Measurements from ENCODE around the gene KCNK17.

Gene KCNK17

DNA sequence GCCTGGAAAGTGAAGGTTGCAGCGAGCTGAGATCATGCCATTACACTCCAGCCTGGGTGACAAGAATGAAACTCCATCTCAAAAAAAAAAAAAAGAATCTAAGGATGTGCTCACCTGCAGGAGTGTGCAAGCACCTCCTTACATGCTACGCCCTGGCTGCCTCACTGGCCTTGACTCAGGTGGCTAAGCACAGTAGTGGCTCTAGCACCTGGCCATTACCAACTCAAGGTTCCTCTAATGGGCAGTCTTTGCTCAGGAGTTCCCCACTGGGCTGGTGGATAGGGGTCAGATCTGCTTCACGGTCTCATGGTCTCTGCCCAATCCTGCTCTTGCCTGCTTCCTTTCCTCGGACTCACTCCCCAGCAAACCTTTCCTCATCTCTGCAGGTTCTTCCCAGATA is 39.7 kb downstream of the KCNK17 start:
- WGBS (ENCODE audit: insufficient coverage): 85% methylated on average over 4 of the region's 4 CpGs
- Histone ChIP-seq H3K27me3 (replicated peaks in 2 of 5; ENCODE audit: control insufficient read depth in 4 of 5, insufficient read depth in 5 of 5, low read length in 4 of 5) (peaks cover 0 to 2% (median 0%) of the 10 kb centered on the region in 5 experiments), H3K36me3 (ENCODE audit: control insufficient read depth in 4 of 4, insufficient read depth in 4 of 4, low read length in 3 of 4) (no peaks in the 10 kb centered on the region), H3K4me3 (ENCODE audit: control insufficient read depth in 1 of 7, extremely low read depth in 1 of 7, insufficient read depth in 4 of 7, low read depth in 2 of 7, low read length in 6 of 7) (no peak overlapping the region), H3K27ac (ENCODE audit: insufficient read depth in 1 of 2, low read depth in 1 of 2, low read length in 2 of 2, poor library complexity in 1 of 2, severe bottlenecking in 2 of 2) (no peak overlapping the region), H3K4me1 (ENCODE audit: control extremely low read depth in 1 of 4, control insufficient read depth in 4 of 4, insufficient read depth in 4 of 4, low read length in 3 of 4) (no peaks in the 10 kb centered on the region), H3K9me3 (ENCODE audit: control extremely low read depth in 1 of 5, control insufficient read depth in 4 of 5, insufficient read depth in 2 of 5, low read depth in 1 of 5, low read length in 4 of 5) (no peaks in the 10 kb centered on the region)
- CTCF ChIA-PET: interaction anchor here (0.8 kb wide), 1 partner anchor 279 kb away, joined by 3 read pairs; no protein-coding TSS in a partner anchor
- POLR2A ChIA-PET: no interaction called here
- DNase-seq: no peak

DNA sequence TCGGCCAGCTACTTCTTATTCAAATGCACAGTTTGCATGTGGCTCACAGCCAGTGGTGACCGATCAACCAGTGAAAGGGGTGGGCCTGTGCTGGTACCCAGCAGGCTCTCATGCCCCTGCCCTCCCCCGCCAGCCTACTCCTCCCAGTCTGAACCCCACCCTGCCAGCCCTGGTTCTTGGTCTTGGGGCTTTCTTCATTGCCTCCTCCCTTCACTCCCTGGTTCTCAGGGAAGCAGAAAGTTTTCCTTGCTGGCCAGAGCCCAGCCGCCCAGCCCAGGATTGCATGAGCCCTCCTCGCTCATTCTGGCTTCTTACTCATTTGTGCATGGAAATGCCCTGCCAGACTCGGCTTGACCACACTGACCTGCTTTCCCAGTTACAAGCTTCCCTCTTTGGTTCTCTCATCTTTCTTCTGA is 40.8 kb downstream of the KCNK17 start:
- ChIA-PET CTCF (interaction anchor here (0.8 kb wide), 1 partner anchor 278 kb away, joined by 3 read pairs; no protein-coding TSS in a partner anchor), POLR2A (no interaction called here)
- H3K4me3 ChIP-seq (ENCODE audit: control insufficient read depth in 1 of 7, extremely low read depth in 1 of 7, insufficient read depth in 4 of 7, low read depth in 2 of 7, low read length in 6 of 7): no peak overlapping the region
- no peaks in the 10 kb centered on the region for H3K36me3 ChIP-seq (ENCODE audit: control insufficient read depth in 4 of 4, insufficient read depth in 4 of 4, low read length in 3 of 4)
- H3K9me3 ChIP-seq (ENCODE audit: control extremely low read depth in 1 of 5, control insufficient read depth in 4 of 5, insufficient read depth in 2 of 5, low read depth in 1 of 5, low read length in 4 of 5): no peaks in the 10 kb centered on the region
- H3K4me1 ChIP-seq (ENCODE audit: control extremely low read depth in 1 of 4, control insufficient read depth in 4 of 4, insufficient read depth in 4 of 4, low read length in 3 of 4): no peaks in the 10 kb centered on the region
- 83% methylated on average over 6 of the region's 6 CpGs for WGBS (ENCODE audit: insufficient coverage)
- no peaks in the 10 kb centered on the region for H3K27me3 ChIP-seq (replicated peaks in 2 of 5; ENCODE audit: control insufficient read depth in 4 of 5, insufficient read depth in 5 of 5, low read length in 4 of 5)
- H3K27ac ChIP-seq (ENCODE audit: insufficient read depth in 1 of 2, low read depth in 1 of 2, low read length in 2 of 2, poor library complexity in 1 of 2, severe bottlenecking in 2 of 2): no peak overlapping the region
- DNase-seq: no peak

DNA sequence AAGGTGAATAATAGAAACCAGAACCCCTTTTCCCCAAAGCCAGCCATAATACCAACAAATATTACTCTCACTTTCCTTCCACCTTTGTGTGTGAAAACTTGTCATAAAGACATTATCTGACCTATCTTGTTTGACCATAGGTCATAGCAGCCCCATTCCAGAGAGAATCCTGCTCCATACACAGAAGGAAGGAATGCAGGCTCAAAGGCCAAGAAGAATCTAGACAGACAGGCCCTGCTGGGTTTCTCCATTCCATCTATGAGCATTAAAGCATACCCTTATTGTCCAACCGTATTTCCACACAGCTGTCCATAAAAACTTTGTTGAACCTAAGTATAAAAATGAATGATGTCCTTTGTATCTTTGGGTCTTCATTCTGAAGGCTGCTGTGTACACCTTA is 44.3 kb downstream of the KCNK17 start:
- Histone ChIP-seq H3K4me1 (ENCODE audit: control extremely low read depth in 1 of 4, control insufficient read depth in 4 of 4, insufficient read depth in 4 of 4, low read length in 3 of 4) (no peaks in the 10 kb centered on the region), H3K36me3 (ENCODE audit: control insufficient read depth in 4 of 4, insufficient read depth in 4 of 4, low read length in 3 of 4) (no peaks in the 10 kb centered on the region), H3K27me3 (replicated peaks in 2 of 5; ENCODE audit: control insufficient read depth in 4 of 5, insufficient read depth in 5 of 5, low read length in 4 of 5) (no peaks in the 10 kb centered on the region), H3K27ac (ENCODE audit: insufficient read depth in 1 of 2, low read depth in 1 of 2, low read length in 2 of 2, poor library complexity in 1 of 2, severe bottlenecking in 2 of 2) (no peak overlapping the region), H3K4me3 (ENCODE audit: control insufficient read depth in 1 of 7, extremely low read depth in 1 of 7, insufficient read depth in 4 of 7, low read depth in 2 of 7, low read length in 6 of 7) (no peak overlapping the region), H3K9me3 (ENCODE audit: control extremely low read depth in 1 of 5, control insufficient read depth in 4 of 5, insufficient read depth in 2 of 5, low read depth in 1 of 5, low read length in 4 of 5) (no peaks in the 10 kb centered on the region)
- no CpG with 5 or more reads among the region's 1 CpG for WGBS (ENCODE audit: insufficient coverage)
- DNase-seq: no peak
- CTCF ChIA-PET: no interaction called here
- POLR2A ChIA-PET: no interaction called here

DNA sequence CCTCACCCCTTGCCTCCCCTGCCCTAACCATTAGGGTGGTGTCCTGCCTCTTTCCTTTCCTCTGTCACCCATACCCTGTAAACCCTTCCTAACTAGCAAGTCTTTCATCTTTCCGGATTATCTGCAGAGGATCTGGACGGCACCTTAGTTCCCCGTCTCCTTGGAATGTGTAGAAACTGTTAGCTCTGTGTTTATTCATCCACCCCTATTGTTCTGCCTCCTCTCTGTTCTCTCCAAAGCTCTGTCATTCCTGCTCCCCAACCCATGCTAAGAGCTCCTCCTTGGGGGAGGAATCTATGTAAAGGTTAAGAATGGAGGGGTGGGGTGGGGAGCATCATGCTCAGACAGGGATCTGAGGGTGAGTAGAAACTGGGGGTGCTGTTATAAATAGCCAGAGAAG is 45.5 kb downstream of the KCNK17 start:
- H3K4me1 ChIP-seq (ENCODE audit: control extremely low read depth in 1 of 4, control insufficient read depth in 4 of 4, insufficient read depth in 4 of 4, low read length in 3 of 4): peaks cover 2 to 3% (median 2%) of the 10 kb centered on the region in 4 experiments
- WGBS (ENCODE audit: insufficient coverage): no CpG with 5 or more reads among the region's 3 CpGs
- ChIA-PET POLR2A (no interaction called here), CTCF (interaction anchor here (0.6 kb wide), 1 partner anchor 113 kb away, joined by 3 read pairs; no protein-coding TSS in a partner anchor)
- H3K27me3 ChIP-seq (replicated peaks in 2 of 5; ENCODE audit: control insufficient read depth in 4 of 5, insufficient read depth in 5 of 5, low read length in 4 of 5): no peaks in the 10 kb centered on the region
- DNase-seq: no peak
- H3K27ac ChIP-seq (ENCODE audit: insufficient read depth in 1 of 2, low read depth in 1 of 2, low read length in 2 of 2, poor library complexity in 1 of 2, severe bottlenecking in 2 of 2): no peak overlapping the region
- H3K4me3 ChIP-seq (ENCODE audit: control insufficient read depth in 1 of 7, extremely low read depth in 1 of 7, insufficient read depth in 4 of 7, low read depth in 2 of 7, low read length in 6 of 7): no peak overlapping the region
- H3K9me3 ChIP-seq (ENCODE audit: control extremely low read depth in 1 of 5, control insufficient read depth in 4 of 5, insufficient read depth in 2 of 5, low read depth in 1 of 5, low read length in 4 of 5): no peaks in the 10 kb centered on the region
- no peaks in the 10 kb centered on the region for H3K36me3 ChIP-seq (ENCODE audit: control insufficient read depth in 4 of 4, insufficient read depth in 4 of 4, low read length in 3 of 4)

DNA sequence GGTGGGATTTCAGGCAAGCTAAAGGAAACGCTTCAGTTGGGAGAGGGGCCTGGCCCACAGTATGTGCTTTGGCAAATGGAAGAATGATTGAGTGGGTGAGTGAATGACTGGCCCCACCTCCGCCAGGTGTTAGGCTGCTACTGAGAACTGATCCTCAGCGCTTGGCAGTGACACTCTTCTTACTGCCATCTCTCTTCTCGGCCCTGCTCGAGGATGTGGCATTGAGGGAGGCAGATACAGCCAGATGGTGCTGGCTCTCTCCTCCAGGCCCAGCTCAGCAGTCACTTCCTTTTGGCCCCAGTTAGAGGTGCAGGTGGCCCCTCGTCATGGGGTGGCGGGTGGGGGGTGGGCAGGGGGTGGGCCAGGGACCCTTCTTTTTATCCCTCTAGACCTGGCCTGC is 46.0 kb downstream of the KCNK17 start:
- peaks cover 4 to 8% (median 7%) of the 10 kb centered on the region in 4 experiments for H3K4me1 ChIP-seq (ENCODE audit: control extremely low read depth in 1 of 4, control insufficient read depth in 4 of 4, insufficient read depth in 4 of 4, low read length in 3 of 4)
- no peak overlapping the region for H3K27ac ChIP-seq (ENCODE audit: insufficient read depth in 1 of 2, low read depth in 1 of 2, low read length in 2 of 2, poor library complexity in 1 of 2, severe bottlenecking in 2 of 2)
- no peaks in the 10 kb centered on the region for H3K36me3 ChIP-seq (ENCODE audit: control insufficient read depth in 4 of 4, insufficient read depth in 4 of 4, low read length in 3 of 4)
- H3K4me3 ChIP-seq (ENCODE audit: control insufficient read depth in 1 of 7, extremely low read depth in 1 of 7, insufficient read depth in 4 of 7, low read depth in 2 of 7, low read length in 6 of 7): no peak overlapping the region
- CTCF ChIA-PET: interaction anchor here (0.6 kb wide), 1 partner anchor 113 kb away, joined by 3 read pairs; no protein-coding TSS in a partner anchor
- 94% methylated on average over 5 of the region's 7 CpGs for WGBS (ENCODE audit: insufficient coverage)
- H3K27me3 ChIP-seq (replicated peaks in 2 of 5; ENCODE audit: control insufficient read depth in 4 of 5, insufficient read depth in 5 of 5, low read length in 4 of 5): no peaks in the 10 kb centered on the region
- no peaks in the 10 kb centered on the region for H3K9me3 ChIP-seq (ENCODE audit: control extremely low read depth in 1 of 5, control insufficient read depth in 4 of 5, insufficient read depth in 2 of 5, low read depth in 1 of 5, low read length in 4 of 5)
- POLR2A ChIA-PET: no interaction called here
- peak in 1 of 3 donors; percentile 9 for DNase-seq

DNA sequence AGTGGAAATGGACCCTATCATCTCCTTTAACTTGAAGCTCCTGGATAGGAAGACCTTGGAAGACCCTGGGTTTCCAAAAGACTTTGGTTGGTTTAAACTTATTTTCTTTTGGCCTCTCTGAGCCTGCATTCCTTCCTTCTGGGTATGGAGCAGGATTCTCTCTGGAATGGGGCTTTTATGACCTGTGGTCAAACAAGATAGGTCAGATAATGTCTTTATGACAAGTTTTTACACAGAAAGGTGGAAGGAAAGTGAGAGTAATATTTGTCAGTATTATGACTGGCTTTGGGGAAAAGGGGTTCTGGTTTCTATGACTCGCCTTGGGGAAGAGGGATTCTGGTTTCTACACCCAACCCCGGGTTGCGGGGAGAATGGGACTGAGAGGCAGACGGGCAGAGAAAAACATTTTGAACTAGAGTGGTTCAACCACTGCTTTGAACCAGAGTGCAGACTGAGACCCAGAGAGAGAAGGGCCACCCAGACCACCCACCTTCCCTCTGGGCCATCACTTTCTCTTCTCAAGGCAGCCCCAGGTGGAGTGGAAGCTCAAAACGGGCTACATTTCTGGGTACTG is 47.4 kb downstream of the KCNK17 start:
- ChIA-PET POLR2A (interaction anchor here (0.6 kb wide), 1 partner anchor 77 kb away, joined by 4 read pairs; no protein-coding TSS in a partner anchor), CTCF (interaction anchor here (1.1 kb wide), 1 partner anchor 15 kb away, joined by 3 read pairs; no protein-coding TSS in a partner anchor)
- Histone ChIP-seq H3K4me3 (ENCODE audit: control insufficient read depth in 1 of 7, extremely low read depth in 1 of 7, insufficient read depth in 4 of 7, low read depth in 2 of 7, low read length in 6 of 7) (no peak overlapping the region), H3K4me1 (ENCODE audit: control extremely low read depth in 1 of 4, control insufficient read depth in 4 of 4, insufficient read depth in 4 of 4, low read length in 3 of 4) (peaks cover 4 to 13% (median 9%) of the 10 kb centered on the region in 4 experiments), H3K9me3 (ENCODE audit: control extremely low read depth in 1 of 5, control insufficient read depth in 4 of 5, insufficient read depth in 2 of 5, low read depth in 1 of 5, low read length in 4 of 5) (no peaks in the 10 kb centered on the region), H3K36me3 (ENCODE audit: control insufficient read depth in 4 of 4, insufficient read depth in 4 of 4, low read length in 3 of 4) (no peaks in the 10 kb centered on the region), H3K27ac (ENCODE audit: insufficient read depth in 1 of 2, low read depth in 1 of 2, low read length in 2 of 2, poor library complexity in 1 of 2, severe bottlenecking in 2 of 2) (no peak overlapping the region), H3K27me3 (replicated peaks in 2 of 5; ENCODE audit: control insufficient read depth in 4 of 5, insufficient read depth in 5 of 5, low read length in 4 of 5) (no peaks in the 10 kb centered on the region)
- DNase-seq: no peak
- 100% methylated on average over 4 of the region's 5 CpGs for WGBS (ENCODE audit: insufficient coverage)

DNA sequence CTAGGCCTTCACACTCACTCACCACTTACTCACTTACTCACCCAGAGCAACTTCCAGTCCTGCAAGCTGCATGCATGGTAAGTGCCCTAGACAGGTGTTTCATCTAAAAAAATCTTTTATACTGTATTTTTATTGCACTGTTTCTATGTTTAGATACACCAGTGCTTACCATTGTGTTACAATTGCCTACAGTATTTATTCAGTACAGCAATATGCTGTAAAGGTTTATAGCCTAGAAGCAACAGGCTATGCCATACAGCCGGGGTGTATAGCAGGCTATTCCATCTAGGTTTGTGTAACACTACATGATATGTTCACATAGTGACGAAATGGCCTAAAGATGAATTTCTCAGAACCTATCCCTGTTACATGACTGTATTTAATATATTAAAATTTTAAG is 47.8 kb downstream of the KCNK17 start:
- Histone ChIP-seq H3K27ac (ENCODE audit: insufficient read depth in 1 of 2, low read depth in 1 of 2, low read length in 2 of 2, poor library complexity in 1 of 2, severe bottlenecking in 2 of 2) (no peak overlapping the region), H3K9me3 (ENCODE audit: control extremely low read depth in 1 of 5, control insufficient read depth in 4 of 5, insufficient read depth in 2 of 5, low read depth in 1 of 5, low read length in 4 of 5) (no peaks in the 10 kb centered on the region), H3K27me3 (replicated peaks in 2 of 5; ENCODE audit: control insufficient read depth in 4 of 5, insufficient read depth in 5 of 5, low read length in 4 of 5) (no peaks in the 10 kb centered on the region), H3K4me3 (ENCODE audit: control insufficient read depth in 1 of 7, extremely low read depth in 1 of 7, insufficient read depth in 4 of 7, low read depth in 2 of 7, low read length in 6 of 7) (no peak overlapping the region), H3K36me3 (ENCODE audit: control insufficient read depth in 4 of 4, insufficient read depth in 4 of 4, low read length in 3 of 4) (no peaks in the 10 kb centered on the region), H3K4me1 (ENCODE audit: control extremely low read depth in 1 of 4, control insufficient read depth in 4 of 4, insufficient read depth in 4 of 4, low read length in 3 of 4) (peaks cover 4 to 13% (median 9%) of the 10 kb centered on the region in 4 experiments)
- ChIA-PET POLR2A (no interaction called here), CTCF (interaction anchor here (1.1 kb wide), 1 partner anchor 16 kb away, joined by 3 read pairs; no protein-coding TSS in a partner anchor)
- no peak for DNase-seq
- no CpG with 5 or more reads among the region's 2 CpGs for WGBS (ENCODE audit: insufficient coverage)

Measured in common myeloid progenitor, CD34-positive (primary cell).